KMS-11 (cell line): Measurements from ENCODE around the gene TMEM37.

Source experiments
- H2AFZ ChIP-seq: fragments of 200-600 bp; sonication (generic); 2 replicates; pipeline ENCODE4 v1.6.1; 2016; ENCODE audit warnings: antibody characterized with exemption, mixed run types, low read depth
- H3K27ac ChIP-seq: fragments of 200-600 bp; sonication (generic); 2 replicates; pipeline ENCODE4 v1.6.1; 2016; ENCODE audit warnings: mild to moderate bottlenecking, mixed run types
- H3K27me3 ChIP-seq: fragments of 200-600 bp; sonication (generic); 2 replicates; pipeline ENCODE4 v1.6.1; 2017; ENCODE audit warnings: mild to moderate bottlenecking, low read depth, mixed run types, moderate library complexity; ENCODE audit not compliant: insufficient read depth
- H3K36me3 ChIP-seq: fragments of 200-600 bp; sonication (generic); 2 replicates; pipeline ENCODE4 v1.6.1; 2017; ENCODE audit warnings: mild to moderate bottlenecking, mixed run types; ENCODE audit not compliant: insufficient read depth
- H3K4me1 ChIP-seq: fragments of 200-600 bp; sonication (generic); 2 replicates; pipeline ENCODE4 v1.6.1; 2016; ENCODE audit warnings: mild to moderate bottlenecking, low read depth, mixed run types; ENCODE audit not compliant: poor library complexity, severe bottlenecking
- H3K4me2 ChIP-seq: fragments of 200-600 bp; sonication (generic); 2 replicates; pipeline ENCODE4 v1.7.0; 2016; ENCODE audit warnings: mild to moderate bottlenecking, mixed run types
- H3K4me3 ChIP-seq: fragments of 200-600 bp; sonication (generic); IDR thresholded peaks from 2 replicates; pipeline ENCODE4 v1.6.1; 2017; ENCODE audit warnings: low read depth, low read length, mixed read lengths; ENCODE audit not compliant: insufficient read depth
- H3K79me2 ChIP-seq: fragments of 200-600 bp; sonication (generic); 2 replicates; pipeline ENCODE4 v1.6.1; 2016; ENCODE audit warnings: low read depth, mixed run types; ENCODE audit not compliant: insufficient read depth
- H3K9ac ChIP-seq: fragments of 200-600 bp; sonication (generic); 2 replicates; pipeline ENCODE4 v1.6.1; 2016; ENCODE audit warnings: mild to moderate bottlenecking, mixed run types
- H4K20me1 ChIP-seq: fragments of 200-600 bp; sonication (generic); 2 replicates; pipeline ENCODE4 v1.6.1; 2016; ENCODE audit warnings: mild to moderate bottlenecking, mixed run types; ENCODE audit not compliant: insufficient read depth
- TF ChIP-seq, protein P1 (sequence below): fragments of 200-600 bp; sonication (generic); conservative IDR thresholded peaks from 2 replicates; pipeline ENCODE4 v1.6.1; 2017; ENCODE audit warnings: low read depth, mild to moderate bottlenecking, antibody characterized with exemption, low read length, moderate library complexity, mixed read lengths

Gene TMEM37

DNA sequence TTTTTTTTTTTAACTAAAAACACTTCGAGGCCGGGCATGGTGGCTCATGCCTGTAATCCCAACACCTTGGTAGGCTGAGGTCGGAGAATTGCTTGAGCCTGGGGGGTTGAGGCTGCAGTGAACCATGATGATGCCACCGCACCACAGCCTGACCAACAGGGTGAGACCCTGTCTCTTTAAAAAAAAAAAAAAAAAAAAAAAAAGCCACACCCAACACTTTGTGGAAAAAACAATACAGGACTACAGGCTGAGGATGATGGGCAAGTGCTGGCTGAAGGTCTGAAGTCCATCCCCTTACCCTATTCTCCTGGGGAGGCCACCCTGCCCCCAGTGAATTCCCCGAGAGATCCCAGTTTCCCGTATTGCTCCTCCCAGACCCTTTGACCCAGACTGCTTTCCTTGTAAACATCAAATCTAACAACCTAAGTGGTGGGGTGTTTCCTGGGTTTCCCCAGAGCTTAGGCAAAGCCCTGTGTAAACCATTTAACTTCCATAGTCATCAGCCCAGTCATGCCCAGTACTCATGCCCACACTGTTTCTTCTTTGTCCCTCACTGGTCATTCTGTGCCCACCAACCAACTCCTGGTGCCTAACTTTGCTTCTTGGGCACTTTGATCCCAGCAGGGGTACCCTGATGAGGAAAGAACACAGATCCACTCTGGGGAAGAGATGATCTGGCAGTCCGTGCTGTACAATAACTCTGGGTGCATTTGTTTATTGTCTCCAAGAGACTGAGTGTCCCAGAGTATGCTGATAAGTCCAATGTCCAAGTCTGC is 5.8 kb upstream of the TMEM37 start:
- H3K9ac ChIP-seq = no peak overlapping the region
- H3K36me3 ChIP-seq = no peaks in the 10 kb centered on the region
- no peaks in the 10 kb centered on the region for H4K20me1 ChIP-seq
- H3K27ac ChIP-seq = no peak overlapping the region
- H3K4me1 ChIP-seq = peaks cover 25% of the 10 kb centered on the region
- TF ChIP-seq, protein P1, sequence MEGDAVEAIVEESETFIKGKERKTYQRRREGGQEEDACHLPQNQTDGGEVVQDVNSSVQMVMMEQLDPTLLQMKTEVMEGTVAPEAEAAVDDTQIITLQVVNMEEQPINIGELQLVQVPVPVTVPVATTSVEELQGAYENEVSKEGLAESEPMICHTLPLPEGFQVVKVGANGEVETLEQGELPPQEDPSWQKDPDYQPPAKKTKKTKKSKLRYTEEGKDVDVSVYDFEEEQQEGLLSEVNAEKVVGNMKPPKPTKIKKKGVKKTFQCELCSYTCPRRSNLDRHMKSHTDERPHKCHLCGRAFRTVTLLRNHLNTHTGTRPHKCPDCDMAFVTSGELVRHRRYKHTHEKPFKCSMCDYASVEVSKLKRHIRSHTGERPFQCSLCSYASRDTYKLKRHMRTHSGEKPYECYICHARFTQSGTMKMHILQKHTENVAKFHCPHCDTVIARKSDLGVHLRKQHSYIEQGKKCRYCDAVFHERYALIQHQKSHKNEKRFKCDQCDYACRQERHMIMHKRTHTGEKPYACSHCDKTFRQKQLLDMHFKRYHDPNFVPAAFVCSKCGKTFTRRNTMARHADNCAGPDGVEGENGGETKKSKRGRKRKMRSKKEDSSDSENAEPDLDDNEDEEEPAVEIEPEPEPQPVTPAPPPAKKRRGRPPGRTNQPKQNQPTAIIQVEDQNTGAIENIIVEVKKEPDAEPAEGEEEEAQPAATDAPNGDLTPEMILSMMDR = no peak
- no peak overlapping the region for H3K4me2 ChIP-seq
- H3K27me3 ChIP-seq = no peaks in the 10 kb centered on the region
- no peak overlapping the region for H2AFZ ChIP-seq
- no peak overlapping the region for H3K4me3 ChIP-seq
- no peaks in the 10 kb centered on the region for H3K79me2 ChIP-seq

DNA sequence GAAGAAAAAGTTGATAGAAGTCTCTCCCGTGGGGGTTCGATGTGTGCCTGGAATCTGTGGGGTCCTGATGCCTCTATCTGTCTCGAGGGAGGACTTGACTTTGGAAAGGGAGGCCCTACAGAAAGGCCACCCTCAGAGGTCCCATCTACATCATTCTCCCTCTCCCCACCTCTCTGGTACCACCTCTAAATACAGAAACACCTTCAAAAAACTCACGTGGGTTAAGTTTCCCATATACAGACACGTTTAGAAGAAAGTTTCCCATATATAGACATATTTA is 5.3 kb upstream of the TMEM37 start:
- Histone ChIP-seq H3K4me3 (no peak overlapping the region), H3K36me3 (no peaks in the 10 kb centered on the region), H3K4me1 (peaks cover 29% of the 10 kb centered on the region), H3K27ac (no peak overlapping the region), H2AFZ (no peak overlapping the region), H3K9ac (no peak overlapping the region), H3K4me2 (no peak overlapping the region), H3K27me3 (no peaks in the 10 kb centered on the region), H4K20me1 (no peaks in the 10 kb centered on the region), H3K79me2 (no peaks in the 10 kb centered on the region)
- TF ChIP-seq, protein P1 = no peak

DNA sequence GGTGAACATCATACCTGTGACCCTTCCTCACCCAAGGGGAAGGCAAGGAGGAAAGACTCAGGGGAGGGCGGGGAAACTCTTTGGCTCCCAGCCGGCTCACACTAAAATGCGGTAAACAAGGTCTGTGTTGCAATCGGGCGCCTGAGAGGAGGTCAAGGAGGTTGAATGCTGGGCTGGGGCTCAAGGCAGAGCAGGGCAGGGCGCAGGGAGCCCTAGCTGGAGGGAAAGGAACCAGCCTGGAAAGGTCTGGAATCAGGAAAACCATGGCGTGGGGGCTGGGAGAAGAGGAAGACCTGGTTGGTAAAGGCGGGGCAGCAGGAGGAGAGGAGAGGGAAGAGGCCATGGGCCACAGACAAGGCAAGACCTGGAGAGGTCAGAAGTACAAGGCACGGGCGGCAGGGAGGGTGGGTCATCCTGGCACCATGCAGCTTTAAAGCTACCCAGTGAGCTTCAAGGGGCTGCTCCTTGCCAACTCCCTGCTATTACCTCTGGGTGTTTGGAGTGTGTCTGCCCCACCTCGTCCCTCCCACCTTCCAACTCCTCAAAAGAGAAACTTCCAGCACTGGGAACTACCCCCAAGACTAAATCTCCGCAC is 4.8 kb upstream of the TMEM37 start:
- TF ChIP-seq, protein P1 = no peak
- Histone ChIP-seq H4K20me1 (no peaks in the 10 kb centered on the region), H3K27ac (no peak overlapping the region), H2AFZ (no peak overlapping the region), H3K4me2 (no peak overlapping the region), H3K4me1 (peaks cover 29% of the 10 kb centered on the region), H3K36me3 (no peaks in the 10 kb centered on the region), H3K27me3 (no peaks in the 10 kb centered on the region), H3K4me3 (no peak overlapping the region), H3K79me2 (no peaks in the 10 kb centered on the region), H3K9ac (no peak overlapping the region)

DNA sequence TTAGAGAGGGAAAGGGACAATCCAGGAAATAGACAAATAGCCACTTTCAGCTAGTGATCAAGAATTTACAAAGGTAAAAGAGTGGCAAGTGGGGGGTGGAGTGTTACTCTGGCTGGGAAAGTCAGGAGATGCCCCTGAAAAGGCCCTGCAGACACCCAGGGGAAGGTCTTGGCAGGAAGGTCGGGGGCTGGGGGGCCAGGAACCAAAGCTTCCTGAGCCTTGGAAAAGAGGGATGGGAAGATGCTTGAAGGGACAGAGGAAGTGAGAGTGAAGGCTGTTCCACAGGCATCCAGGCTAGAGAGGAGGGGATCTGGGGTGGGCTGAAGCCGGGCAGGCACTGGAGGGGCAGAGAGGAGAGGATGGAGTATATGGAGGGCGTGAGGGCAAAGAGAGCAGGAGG is 3.9 kb upstream of the TMEM37 start:
- Histone ChIP-seq H3K9ac (no peak overlapping the region), H3K4me1 (peaks cover 29% of the 10 kb centered on the region), H3K4me3 (no peak overlapping the region), H3K27me3 (no peaks in the 10 kb centered on the region), H4K20me1 (no peaks in the 10 kb centered on the region), H3K4me2 (no peak overlapping the region), H3K36me3 (no peaks in the 10 kb centered on the region), H3K79me2 (no peaks in the 10 kb centered on the region), H3K27ac (no peak overlapping the region), H2AFZ (no peak overlapping the region)
- TF ChIP-seq, protein P1 = no peak
